Measurements from ENCODE around the gene OXTR.

Gene OXTR

DNA sequence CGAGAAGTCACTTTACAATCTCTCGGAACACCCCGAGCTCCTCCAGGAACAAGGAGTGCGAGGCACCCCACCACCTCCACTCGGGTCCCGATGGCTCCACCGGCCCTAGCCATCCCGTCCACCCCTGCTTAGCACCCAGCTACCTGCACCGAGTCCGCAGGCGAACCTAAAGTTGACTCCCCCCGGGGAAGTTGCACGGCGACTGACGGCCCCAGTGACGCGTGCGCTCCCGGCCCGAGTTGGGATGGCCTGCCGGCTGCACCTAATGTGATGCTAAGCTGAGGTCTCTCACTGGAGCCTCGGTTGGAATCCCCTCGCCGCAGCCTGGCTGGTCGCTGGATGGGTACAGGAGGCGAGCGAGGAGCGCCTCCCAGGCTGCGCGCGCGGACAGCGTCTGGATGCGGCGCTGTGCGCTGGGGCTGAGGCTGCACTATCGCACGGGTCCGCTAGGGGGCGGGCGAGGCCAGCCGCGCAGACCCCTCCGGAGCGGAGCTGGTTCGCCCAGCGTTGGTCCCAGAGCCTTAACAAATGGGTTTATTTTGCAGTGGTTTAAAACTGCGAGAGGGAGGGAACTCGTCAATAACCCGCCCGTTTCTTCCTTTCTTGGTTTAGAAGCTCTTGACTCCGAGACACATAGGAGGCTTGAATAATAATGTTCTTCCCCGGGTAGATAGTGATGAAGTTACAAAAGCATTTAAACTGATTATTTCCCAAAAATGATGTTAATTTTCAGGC, at the start of gene OXTR:
Gene OXTR, minus strand, starts transcription at position 526 of the 735 bp plus-strand sequence. CDS start 1,426 bp downstream, outside the sequence.
- DNase-seq, result peak; percentile 1

DNA sequence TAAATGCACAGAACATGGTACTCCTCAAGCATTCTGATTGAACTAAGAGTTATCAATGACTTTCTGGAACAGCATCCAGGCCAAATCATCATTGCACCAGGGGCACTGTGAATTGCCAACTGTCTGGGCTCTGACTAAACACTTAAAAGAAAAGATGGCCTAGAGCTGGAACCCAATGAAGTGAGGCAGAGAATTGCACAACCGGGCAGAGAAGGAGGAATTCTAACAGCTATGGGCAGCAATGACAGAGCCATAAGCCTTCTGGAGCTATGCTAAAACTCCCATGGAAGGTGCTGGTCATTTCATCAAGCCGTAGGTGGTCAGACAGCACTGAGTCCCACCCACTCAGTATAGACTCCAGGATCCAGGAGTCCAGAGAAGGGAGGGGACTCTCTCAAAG, 48.1 kb upstream of the OXTR start:
- DNase-seq, result no peak

DNA sequence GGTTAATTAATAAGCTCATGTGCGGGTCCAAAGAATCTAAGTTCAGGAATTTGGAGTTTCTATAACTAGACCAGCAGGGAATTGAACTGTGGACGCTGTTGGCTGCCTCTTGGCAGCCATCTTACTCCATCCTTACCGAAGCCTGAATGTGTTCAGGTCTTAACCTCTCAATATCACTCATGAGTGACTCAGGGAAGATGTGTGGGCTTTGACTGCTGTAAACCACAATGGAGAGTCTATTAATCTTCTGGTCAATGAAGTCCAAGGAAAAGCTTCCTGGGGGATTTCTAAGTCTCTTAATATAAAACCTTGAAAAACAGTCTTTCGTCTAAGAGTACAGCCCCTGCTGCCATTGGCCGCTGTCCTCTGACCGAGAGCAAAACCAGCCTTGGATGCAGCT, 46.7 kb upstream of the OXTR start:
- DNase-seq, result no peak

DNA sequence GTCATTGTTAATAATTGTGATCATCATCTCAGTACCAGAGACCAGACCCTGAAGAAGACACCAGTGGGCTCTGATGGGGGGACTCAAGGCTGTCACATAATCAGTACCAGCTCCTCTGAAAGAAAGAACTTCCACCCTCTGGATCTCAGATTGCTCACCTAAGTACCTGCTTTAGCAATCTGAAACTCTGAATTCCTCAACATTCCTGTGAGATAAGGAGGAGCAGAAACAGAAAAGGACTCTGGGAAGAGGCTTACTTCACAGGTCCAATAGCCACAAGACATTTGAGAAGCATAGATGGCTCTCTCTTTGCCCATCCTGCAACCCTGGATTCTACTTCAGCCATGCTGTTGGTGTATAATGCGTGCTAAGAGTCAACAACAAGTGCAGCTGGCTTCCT, 44.0 kb upstream of the OXTR start:
- no peak for DNase-seq

DNA sequence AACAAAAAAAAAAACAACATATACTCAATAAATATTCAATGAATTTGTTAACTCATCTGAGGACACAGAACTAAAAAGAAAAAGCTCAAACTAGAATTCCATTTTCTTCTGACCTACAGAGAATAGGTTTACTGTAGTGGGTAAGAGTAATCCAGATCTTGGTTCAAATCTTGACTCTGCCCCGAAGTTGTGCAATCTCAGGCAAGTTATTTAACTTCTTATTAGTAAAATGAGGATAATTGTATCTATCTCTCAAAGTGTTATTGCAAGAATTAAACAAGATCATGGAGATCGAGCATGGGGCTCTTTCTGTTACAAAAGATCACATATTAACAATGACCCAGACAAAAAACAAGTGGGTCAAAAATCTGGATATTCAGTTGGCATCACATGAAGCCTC, 41.1 kb upstream of the OXTR start:
- DNase-seq, result no peak

DNA sequence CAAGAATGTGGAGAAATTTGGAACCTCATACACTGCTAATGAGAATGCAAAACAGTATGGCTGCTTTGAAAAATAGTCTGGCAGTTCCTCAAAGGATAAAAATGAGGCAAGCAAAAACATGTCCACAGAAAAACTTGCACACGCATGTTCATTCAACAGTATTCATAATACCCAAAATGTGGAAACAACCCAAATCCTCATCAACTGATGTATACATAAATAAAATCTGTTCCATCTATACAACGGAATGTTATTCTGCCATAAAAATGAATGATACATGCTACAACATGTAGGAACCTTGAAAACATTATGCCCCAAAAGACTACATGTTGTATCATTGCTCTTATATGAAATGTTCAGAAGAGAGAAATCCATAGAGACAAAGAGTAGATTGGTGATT, 36.4 kb upstream of the OXTR start:
- DNase-seq, result no peak

DNA sequence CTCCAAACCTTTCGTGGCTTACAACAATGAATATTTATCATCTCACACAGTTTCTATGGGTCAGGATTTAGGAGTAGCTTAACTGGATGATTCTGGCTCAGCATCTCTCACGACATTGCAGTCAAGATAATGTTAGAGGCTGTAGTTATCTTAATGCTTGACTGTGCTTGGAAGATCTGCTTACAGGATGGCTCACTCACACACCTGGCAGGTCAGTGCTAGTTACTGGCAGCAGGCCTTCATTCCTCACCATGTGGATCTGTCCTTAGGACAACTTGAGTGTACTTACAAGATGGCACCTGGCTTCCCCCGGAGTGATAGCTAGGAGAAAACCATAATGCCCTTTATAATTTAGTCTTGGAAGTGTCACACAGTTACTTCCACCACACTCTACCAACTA, 32.8 kb upstream of the OXTR start:
- DNase-seq, result no peak

DNA sequence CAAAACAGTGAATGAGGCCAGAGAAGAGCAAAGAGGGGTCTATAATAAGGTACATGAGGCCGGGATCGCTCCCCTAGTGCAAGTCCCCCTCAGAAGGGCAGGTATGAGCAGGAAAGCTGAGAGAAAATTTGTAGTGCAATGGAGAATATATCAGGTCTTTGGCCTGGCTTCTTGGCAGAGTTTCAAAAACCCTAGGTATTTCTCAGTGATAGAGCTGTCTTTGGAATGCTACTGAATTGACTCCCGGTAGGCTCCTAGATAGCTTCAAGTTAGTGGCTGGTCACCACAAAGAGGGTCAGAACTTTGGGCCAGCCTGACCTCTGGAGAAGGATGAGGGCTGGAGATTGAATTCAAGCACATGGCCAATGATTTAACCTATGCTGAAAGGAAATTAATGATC, 30.6 kb upstream of the OXTR start:
- DNase-seq, result no peak

DNA sequence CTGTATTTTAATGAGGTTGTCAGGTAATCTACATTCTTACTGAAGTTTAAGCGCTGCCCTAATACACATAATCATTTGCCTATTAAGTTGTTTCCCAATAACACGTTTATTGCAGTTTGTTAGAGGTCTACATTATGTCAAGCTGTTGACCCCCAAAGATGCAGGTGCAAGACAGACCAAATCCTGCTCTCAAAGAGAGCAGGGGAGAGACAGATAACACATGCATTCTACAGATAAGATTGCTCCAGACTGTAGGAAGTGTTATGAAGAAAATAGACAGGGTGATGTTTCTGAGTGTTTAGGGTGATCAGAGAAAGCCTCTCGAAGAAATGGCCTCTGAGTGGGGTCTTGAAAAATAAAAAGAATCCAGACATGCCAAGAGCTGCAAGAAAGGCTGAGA, 24.8 kb upstream of the OXTR start:
- DNase-seq, result no peak

DNA sequence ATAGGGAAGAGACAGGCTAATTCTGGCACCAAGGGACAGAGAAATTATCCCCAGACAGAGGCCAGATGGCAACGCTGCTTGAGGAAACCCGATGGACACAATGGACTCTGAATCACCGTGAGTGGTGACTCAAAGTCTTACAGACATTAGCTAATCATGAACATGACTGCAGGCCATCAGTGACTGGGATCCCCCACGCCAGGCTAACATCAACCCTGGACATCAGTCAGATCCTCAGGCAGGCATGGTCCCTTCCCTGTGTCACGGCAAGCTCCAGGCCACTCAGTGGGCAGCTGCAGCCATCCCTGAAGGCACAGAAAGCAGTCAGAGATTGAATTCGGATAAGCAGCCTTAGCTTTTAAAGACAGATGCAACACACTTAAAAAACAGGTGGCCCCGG, 23.8 kb upstream of the OXTR start:
- DNase-seq, result no peak

DNA sequence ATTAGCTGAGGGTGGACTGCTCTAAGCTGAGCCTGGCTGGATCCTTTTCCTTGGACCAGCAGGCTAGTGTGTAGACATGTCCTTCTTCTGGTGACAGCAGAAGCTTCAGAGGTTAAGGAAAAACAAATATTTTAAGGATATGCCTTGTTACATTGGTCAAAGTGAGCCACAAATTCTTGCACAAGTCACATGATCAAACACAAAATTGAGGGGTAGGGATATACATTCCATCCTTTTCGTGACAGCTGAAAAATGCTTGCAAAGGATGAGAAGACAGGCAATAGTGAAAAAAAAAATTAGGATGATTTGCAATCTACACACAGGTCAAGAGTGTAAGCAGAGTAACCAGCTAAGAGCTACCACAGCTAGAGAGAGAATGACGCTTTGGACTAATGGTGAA, 21.1 kb upstream of the OXTR start:
- DNase-seq, result no peak

DNA sequence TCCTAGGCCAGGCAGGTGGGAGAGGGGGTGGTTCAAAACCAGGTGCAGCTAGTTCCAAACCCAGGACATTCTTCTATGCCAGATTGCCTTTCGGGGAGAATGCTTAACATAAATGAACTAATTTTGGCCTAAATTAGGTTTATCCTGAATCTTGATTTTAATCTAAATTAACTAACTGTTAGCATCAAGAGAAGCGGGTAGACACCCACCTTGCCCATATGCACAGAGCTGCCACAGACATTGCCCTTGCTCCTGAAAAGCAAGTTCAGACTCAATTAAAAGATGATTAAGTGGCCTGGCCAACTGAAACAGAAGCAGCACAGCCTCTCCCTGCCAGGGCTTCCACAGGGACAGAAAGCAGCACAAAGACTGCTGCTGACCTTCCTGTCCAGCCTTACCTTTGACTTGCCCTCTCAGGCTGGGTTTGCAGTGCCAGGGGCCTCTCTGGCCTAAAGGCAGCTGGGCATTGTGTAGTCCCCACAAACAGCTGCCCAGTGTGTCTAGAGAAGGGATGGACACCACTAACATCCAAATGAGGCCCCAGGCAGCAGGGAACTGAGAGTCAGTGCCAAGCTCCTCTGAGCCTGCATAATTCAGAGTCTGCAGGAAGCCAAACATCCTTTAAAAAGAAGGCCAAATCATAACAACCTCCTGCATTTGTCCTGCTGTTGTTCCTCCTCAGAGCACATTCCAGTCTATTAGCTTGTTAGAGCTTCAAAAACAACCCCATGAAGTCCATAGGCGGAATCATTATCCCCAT, 15.4 kb upstream of the OXTR start:
- no peak for DNase-seq

DNA sequence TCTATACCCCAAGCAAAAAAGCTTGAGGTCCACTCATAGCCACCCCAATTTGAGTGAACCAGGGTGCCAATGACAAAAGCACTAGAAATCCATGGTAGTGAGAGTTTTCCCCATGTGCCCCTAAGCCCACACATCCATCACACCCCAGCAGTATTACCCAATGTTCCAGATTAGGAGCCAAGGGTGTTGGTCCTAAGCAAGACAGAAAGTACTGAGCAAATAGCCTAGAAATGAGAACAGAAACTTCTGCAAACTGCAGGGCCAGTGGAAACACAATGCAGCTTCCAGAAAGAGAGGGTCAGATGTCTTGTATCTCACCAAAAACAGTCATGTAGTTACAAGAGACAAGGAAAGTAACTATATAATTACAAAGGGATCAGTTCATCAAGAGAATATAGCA, 10.9 kb upstream of the OXTR start:
- no peak for DNase-seq

DNA sequence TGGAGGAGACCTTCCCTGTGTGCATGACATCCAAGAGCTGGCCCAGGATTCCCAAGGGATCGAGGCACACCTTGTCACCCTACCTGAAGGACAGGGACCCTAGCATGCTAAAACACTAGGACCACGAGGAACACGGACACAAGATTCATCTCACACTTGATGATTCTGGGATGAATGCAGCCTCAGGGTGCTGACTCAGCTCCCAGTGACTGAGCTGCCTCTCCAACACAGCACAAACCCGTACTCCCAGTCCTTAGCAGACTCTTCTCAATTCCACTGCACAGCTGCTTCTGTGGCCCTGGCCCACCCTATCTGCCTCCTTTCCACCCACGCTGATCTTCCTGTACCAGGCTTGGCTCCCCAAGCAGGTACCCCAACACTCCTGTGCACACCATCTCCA, 9.1 kb upstream of the OXTR start:
- DNase-seq, result no peak

DNA sequence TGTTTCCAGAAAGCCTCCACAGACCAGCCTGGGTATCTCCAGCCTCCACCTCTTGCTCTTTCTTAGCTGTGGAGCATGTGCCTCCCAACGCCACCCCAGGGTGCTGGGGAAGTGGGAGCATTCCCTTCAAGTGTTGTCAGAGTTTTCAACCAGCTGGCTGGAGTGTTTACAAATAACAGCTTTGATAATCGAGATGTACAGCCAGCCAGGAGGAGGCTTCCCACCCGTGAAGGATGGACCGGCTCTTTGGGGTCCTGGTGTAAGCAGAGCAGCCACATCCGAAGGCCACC, 8.5 kb upstream of the OXTR start:
- DNase-seq, result no peak

DNA sequence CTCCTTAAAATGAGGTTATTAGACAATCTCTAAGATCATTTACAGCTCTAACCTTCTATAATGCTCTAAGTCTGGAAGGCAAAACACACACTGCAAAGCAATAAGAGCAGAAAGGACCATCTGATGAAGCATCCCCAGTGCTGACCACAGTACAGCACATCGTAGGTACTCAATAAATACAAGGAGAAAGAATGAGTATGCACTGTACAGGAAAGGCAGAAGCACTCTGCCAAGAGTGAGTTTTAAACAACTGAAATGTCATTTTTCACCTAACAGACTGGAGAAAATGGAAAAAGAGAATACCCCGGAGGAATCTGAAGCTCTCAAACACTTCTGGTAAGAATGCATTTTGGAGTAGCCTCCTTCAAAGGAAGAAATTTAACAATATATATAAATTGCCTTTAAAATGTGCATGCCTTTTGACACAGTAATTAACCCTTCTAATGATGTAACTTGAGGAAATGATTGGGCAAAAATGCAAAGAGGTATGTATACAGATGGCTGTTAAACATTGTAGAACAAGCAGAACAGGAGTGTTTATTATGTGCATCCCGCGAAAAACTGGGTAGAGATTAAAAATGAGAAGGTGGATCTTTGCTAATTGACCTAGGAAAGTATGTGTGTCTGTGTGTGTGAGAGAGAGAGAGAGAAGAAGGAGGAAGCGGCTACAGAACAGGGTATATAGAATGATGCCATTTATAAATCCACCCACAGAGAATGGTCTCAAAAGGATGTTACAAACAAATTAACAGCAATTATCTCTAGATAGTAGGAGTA, 8.0 kb upstream of the OXTR start:
- no peak for DNase-seq

DNA sequence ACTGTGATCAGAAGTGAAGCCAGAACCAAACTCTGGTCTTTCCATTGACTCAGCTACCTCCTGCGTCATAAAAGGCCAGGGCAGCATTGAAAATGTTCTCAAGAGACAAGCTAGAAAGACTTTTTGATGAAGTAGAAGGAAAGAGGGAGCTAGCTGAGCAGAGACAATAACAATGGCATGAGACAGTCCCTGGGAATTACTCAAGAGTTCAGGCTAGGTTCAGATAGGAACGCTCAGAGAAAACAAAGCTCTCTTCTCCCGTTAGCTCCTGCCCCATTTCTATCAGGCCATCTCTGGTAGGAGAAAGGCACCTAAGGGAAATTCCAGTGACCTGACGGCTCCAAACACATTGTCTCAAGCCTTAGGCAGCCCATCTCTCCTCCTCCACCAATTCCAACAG, 7.0 kb upstream of the OXTR start:
- no peak for DNase-seq

DNA sequence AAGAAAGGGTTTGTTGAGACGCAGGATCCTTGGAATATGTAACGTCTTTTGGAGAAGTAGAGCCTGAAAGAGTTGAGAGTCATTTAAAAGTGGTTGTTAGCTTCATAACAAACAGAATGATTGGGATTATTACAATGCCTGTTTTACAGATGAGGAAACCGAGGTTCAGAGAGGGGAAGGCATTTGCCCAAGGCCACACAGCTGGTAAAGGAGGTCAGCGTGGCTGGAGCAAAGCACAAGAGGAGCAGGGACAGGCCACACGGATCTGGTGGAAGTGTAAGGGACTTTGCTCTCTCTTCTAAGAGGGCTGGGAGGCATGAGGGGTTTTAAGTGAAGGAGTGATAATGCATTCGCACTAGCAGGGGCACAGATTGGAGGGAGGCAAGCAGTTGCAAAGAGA, 6.2 kb upstream of the OXTR start:
- DNase-seq, result no peak

DNA sequence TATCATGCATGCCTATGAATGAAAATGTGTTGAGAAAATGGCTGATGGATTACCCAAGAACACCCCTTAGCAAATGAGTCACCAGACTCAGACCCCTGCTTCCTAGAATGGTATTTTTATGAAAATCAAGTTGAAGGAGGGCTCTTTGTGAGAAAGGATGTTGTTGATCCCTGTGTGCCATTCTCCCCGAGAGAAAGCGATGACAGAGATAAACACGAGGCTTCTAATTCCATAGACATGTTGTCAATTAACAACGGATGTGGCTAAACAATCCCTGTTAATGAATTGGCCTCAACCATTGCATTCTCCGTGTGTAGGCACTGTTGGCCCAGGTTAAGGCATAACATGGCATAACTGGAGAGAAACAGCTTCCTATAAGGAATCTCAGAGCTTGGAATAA, 5.8 kb upstream of the OXTR start:
- no peak for DNase-seq

DNA sequence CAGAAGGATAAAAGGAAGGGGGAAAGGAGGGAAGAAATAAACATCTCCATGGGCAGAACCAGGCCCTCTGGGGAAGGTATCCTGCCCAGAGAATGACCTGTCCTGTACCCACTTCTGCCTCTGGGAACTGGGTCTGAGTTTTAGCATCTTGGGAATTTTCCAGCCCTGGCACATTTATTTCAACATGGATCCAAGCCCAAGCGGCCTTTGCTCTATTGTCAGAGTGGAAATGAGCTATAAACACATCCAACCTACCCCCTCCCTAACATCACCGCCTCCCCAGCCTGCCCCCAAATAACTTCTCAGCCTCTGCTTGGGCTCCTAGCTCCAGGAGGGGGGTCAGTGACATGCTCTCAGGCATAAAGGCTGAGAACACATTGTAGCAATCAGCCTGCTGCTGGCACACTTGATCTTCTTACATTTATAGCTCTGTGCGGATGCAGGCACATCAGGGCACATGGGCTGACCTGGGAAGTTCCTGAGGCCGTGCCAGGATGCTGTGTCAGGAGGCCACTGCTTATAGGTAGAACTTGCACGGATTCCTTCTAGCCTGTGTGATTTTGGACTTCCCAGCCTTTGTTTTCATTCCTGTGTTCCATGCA, 4.6 kb upstream of the OXTR start:
- no peak for DNase-seq

DNA sequence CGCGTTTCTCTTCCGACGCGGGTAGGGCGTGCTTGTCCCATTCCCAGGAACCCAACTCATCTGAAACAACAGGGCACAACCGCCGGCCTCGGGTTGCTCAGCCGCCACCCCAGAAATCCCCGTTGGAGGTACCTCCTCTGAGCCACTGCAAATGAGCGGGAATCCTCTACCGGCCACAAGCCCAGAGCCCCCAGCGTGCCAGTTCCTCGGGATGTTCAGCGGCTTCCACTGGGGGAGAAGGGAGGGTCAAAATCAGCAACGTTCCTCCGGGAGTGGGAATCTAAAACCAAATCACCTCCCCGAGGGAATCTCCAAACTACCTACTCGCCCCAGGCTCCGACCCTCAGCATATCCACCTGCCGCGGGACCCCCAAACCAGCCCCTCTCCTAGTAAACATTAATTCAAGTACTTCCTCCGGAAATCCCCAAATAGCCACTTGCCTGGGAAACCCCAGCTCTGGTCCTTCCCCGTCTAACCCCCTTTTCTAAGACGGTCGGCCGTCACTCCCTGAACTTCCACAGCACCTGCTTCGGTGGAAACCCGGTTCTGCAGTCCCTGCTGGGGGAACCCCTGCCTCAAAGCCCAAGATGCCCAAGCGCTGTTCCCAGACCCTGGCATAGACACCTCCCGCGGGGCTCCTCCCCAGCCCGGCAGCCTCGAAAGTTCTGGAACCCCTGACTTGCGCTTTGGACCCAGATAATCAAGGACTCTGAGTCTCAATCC, 887 bp downstream of the OXTR start:
- DNase-seq, result no peak

DNA sequence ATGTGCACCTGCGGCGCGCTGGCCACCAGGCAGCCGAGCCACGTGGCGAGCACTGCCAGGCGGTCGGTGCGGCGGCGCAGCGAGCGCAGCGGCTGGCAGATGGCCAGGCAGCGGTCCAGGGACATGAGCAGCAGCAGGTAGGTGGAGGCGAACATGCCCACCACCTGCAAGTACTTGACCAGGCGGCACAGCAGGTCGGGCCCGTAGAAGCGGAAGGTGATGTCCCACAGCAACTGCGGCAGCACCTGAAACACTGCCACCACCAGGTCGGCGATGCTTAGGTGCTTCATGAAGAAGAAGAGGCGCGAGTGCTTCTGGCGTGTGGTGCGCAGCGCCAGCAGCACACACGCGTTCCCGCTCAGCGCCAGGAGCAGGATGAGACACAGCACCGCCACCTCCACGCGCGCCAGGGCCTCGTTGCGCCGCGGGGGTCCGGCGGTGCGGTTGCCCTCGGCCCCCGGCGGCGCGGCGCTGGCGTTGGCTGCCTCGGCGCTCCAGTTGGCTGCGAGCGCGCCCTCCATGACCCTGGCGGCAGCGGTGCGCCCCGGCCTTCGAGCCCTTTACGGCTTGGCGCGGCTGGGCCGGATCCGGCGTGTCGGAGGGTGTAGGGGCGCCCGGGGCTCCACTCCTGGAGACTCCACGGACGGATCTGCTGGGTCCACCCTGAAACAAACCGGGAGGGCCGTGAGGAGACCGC, 1.6 kb downstream of the OXTR start:
- DNase-seq, result no peak

Measured in NCI-H1694 (cell line).